ENCODE results near the gene PDGFRB.

PDGFRB gene

GRCh38 chr5:150069672-150070627, 85.7 kb downstream of the PDGFRB start:
- no peaks in the 10 kb centered on the region for H4K20me1 ChIP-seq (ENCODE audit: control insufficient read depth, insufficient read depth, low read depth, low read length)
- no peaks in the 10 kb centered on the region for H3F3A ChIP-seq (ENCODE audit: control insufficient read depth, insufficient read depth)
- no peak overlapping the region for H3K27ac ChIP-seq (ENCODE audit: low read depth, low read length)
- H3K79me2 ChIP-seq (ENCODE audit: control insufficient read depth, low read length): no peaks in the 10 kb centered on the region
- H3K4me1 ChIP-seq (ENCODE audit: control insufficient read depth, low read length): no peaks in the 10 kb centered on the region
- TF ChIP-seq CTCF (IDR thresholded peaks at IDR 0.05; ENCODE audit: low read depth, low read length, poor library complexity, severe bottlenecking): no peak
- TF ChIP-seq EZH2phosphoT487 (IDR thresholded peaks at IDR 0.05; ENCODE audit: borderline replicate concordance, low read length): no peak
- H3K9me2 ChIP-seq (replicated peaks; ENCODE audit: control insufficient read depth, low read length): no peaks in the 10 kb centered on the region
- peaks cover 15% of the 10 kb centered on the region; the same call in 1 of the 2 replicates for H3K27me3 ChIP-seq (ENCODE audit: control insufficient read depth, low read length)
- no peaks in the 10 kb centered on the region for H3K36me3 ChIP-seq (ENCODE audit: control insufficient read depth, low read length)
- H3K4me2 ChIP-seq (ENCODE audit: low read length): no peak overlapping the region
- H3K9me3 ChIP-seq (ENCODE audit: control insufficient read depth, insufficient read depth, low read length): no peaks in the 10 kb centered on the region
- no peak overlapping the region for H3K4me3 ChIP-seq (ENCODE audit: low read length)

GRCh38 chr5:150068961-150069645, 86.5 kb downstream of the PDGFRB start:
- H3K4me1 ChIP-seq (ENCODE audit: control insufficient read depth, low read length): no peaks in the 10 kb centered on the region
- TF ChIP-seq CTCF (IDR thresholded peaks at IDR 0.05; ENCODE audit: low read depth, low read length, poor library complexity, severe bottlenecking) (no peak), EZH2phosphoT487 (IDR thresholded peaks at IDR 0.05; ENCODE audit: borderline replicate concordance, low read length) (no peak)
- H3K79me2 ChIP-seq (ENCODE audit: control insufficient read depth, low read length): no peaks in the 10 kb centered on the region
- H3K4me2 ChIP-seq (ENCODE audit: low read length): no peak overlapping the region
- no peaks in the 10 kb centered on the region for H3K36me3 ChIP-seq (ENCODE audit: control insufficient read depth, low read length)
- peaks cover 13% of the 10 kb centered on the region; the same call in 1 of the 2 replicates for H3K27me3 ChIP-seq (ENCODE audit: control insufficient read depth, low read length)
- H3K9me3 ChIP-seq (ENCODE audit: control insufficient read depth, insufficient read depth, low read length): no peaks in the 10 kb centered on the region
- H3F3A ChIP-seq (ENCODE audit: control insufficient read depth, insufficient read depth): no peaks in the 10 kb centered on the region
- no peaks in the 10 kb centered on the region for H4K20me1 ChIP-seq (ENCODE audit: control insufficient read depth, insufficient read depth, low read depth, low read length)
- no peaks in the 10 kb centered on the region for H3K9me2 ChIP-seq (replicated peaks; ENCODE audit: control insufficient read depth, low read length)
- no peak overlapping the region for H3K27ac ChIP-seq (ENCODE audit: low read depth, low read length)
- H3K4me3 ChIP-seq (ENCODE audit: low read length): no peak overlapping the region

- Histone ChIP-seq H3F3A (ENCODE audit: control insufficient read depth, insufficient read depth) (no peaks in the 10 kb centered on the region), H4K20me1 (ENCODE audit: control insufficient read depth, insufficient read depth, low read depth, low read length) (no peaks in the 10 kb centered on the region), H3K36me3 (ENCODE audit: control insufficient read depth, low read length) (no peaks in the 10 kb centered on the region), H3K9me2 (replicated peaks; ENCODE audit: control insufficient read depth, low read length) (no peaks in the 10 kb centered on the region), H3K4me2 (ENCODE audit: low read length) (no peak overlapping the region), H3K27me3 (ENCODE audit: control insufficient read depth, low read length) (peaks cover 13% of the 10 kb centered on the region; the same call in 1 of the 2 replicates), H3K4me3 (ENCODE audit: low read length) (no peak overlapping the region), H3K27ac (ENCODE audit: low read depth, low read length) (no peak overlapping the region), H3K4me1 (ENCODE audit: control insufficient read depth, low read length) (no peaks in the 10 kb centered on the region), H3K79me2 (ENCODE audit: control insufficient read depth, low read length) (no peaks in the 10 kb centered on the region), H3K9me3 (ENCODE audit: control insufficient read depth, insufficient read depth, low read length) (no peaks in the 10 kb centered on the region)
- TF ChIP-seq EZH2phosphoT487 (IDR thresholded peaks at IDR 0.05; ENCODE audit: borderline replicate concordance, low read length): no peak
- no peak for TF ChIP-seq CTCF (IDR thresholded peaks at IDR 0.05; ENCODE audit: low read depth, low read length, poor library complexity, severe bottlenecking)
These were observed 87.2 kb downstream of the PDGFRB start for GRCh38 chr5:150068472-150068871.
